A204.1 (cell line): Measurements from ENCODE around the gene BEGAIN.

Source experiments
- FAIRE-seq: peaks from 2 replicates; lab custom pipeline; 2012; peaks lifted over from hg19 to GRCh38; lab: Jason Lieb, UNC

Gene BEGAIN

DNA sequence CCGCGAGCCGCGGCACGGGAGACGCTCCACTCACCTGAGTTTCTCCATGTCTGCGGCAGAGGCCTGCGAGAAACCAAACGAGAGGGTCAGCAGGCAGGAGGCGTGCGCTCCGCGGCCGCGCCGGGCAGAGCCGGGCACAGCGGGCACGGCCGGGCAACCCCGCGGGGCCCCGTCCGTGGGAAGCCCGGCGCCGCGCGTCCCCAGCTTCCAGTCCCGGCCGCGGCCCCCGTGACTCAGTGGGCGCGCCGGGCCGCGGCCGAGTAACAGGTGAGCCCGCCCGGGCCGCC lies 19.4 kb downstream of the BEGAIN start:
- no peak for FAIRE-seq

DNA sequence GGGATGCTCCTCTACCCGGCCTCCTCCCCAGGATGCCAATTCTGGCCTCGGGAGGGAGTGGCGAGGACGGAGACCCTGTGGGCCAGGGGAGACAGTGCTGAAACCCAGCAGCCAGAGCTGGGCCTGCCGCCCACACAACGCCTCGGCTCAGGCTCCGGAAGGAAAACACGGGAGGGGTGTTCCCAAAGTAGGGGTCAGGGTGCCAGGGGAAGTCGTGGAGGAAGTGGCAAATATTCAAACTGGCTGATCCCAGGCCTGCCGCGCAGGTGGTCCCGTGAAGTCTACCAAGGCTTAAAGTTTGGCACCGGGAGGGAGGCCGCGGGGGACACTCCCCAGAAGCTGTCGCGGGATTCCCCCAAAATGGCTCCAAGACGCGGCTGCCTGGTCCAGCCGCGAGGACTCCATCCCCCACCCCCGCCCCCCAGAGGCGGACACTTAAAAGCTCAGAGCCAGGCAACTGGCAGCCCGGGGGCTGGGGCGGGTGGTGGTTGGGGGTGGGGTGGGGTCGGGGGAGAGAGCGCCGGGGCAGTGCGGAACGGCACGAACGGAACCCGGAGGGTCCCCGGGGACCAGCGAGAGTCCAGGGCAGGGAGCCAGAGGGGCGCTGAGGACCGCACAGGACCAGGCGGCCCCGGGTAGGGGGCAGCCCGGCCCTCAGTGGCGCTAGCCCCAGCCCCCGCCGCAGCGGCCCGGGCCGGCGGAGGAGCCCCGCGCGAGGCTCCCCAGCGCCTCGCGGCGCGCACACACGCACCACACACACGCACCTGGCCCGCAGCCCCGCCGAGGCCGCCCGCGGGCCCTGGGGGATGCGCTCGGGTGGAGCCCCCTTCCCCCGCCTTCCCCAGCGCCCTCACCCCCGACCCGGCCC lies 20.0 kb downstream of the BEGAIN start:
- FAIRE-seq: no peak

GRCh38 chr14:100566586-100566985 lies 20.6 kb downstream of the BEGAIN start:
- FAIRE-seq: no peak

DNA sequence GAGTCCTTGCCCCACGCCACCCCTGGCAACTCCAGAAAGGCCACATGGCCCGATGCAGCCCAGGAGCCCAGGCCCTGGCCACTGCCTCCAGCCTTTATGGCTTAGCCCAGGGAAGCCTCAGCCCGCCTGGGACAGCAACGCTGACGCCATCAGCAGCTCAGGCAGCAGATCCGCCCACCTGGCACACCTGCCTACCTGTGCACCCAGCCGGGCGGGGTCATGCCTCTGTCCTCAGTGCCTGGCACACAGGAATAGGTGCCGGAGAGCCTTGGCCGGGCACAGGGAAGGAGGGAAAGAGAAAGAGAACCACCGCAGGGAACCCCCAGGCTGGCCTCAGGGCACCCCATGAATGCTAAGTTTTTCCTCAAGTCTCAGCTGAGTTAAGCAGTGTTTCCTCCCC lies 21.1 kb downstream of the BEGAIN start:
- no peak for FAIRE-seq

DNA sequence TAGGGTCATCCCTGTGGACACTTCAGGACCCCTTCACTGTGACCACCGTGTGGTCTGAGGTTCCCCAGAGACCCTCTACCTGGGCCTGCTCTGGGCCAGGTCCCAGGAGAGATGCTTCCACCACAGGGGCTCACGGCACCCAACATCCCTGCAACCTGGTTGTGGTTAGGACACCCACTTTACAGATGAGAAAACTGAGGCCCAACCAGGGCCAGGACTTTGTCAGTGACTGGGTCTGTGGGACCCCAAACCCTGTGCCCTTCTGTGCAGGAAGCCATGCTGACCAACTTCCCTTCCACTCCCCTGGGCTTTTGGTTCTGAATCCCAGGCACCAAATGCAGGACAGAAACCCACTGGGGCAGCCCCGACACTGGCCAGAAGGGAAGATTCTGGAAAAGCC lies 21.6 kb downstream of the BEGAIN start:
- no peak for FAIRE-seq

DNA sequence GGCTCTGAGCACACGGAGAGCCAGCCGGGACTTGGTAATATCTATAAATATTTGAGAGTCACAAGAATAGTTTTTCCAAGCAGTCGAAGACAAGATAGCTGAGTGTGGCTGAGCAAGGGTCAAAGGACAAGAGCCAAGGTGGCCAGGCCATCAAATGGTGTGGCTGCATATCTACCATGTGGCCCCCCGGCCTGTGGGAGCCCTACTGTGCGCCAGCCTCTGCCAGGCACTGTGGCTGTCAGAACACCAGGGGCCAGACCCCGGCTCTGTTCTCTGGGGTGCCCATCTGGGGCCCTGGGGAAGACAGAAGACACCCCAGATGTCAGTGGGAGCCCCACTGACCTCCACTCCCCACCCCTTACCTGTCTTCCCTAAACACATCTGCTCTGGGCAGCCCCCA lies 22.7 kb downstream of the BEGAIN start:
- FAIRE-seq: no peak

DNA sequence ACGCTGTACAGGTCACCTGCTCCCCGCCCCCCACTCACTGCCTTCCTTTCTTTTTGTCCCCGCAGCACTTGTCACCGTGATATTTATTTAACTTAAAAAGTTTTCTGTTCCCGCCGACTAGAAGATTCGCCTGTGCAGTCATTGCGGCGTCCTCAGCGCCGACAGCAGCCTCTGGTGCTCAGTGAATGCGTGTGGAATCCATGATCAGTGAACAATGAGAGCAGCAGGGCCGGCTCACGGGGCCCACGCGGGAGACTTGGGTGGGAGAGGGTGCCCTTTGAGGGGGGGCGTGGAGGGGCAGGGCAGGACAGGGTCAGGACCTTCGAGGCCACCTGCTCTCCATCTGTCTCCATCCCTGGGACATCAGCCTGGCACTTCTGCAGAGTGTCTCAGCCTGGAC lies 24.5 kb downstream of the BEGAIN start:
- FAIRE-seq: no peak

- no peak for FAIRE-seq
Measured at GRCh38 chr14:100561005-100561404, 26.2 kb downstream of the BEGAIN start.

DNA sequence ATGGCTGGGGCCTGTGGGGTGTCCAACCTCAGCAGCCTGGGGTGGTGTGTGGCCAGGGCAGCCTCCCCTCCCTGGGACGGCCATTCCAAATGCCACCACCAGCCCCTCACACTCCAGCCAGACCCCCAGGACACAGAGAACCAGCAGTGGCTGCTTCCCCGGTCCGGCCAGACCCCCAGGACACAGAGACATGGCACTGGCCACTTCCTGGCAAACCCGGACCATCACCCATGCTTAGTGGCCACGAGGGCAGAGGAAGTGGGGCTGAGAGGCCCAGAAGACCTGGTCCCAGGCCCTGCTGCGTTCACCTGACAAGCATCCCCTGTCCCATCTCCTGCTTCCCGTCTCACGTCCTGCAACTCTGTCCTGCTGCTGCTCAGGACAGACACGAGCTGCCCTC lies 26.7 kb downstream of the BEGAIN start:
- FAIRE-seq: no peak

DNA sequence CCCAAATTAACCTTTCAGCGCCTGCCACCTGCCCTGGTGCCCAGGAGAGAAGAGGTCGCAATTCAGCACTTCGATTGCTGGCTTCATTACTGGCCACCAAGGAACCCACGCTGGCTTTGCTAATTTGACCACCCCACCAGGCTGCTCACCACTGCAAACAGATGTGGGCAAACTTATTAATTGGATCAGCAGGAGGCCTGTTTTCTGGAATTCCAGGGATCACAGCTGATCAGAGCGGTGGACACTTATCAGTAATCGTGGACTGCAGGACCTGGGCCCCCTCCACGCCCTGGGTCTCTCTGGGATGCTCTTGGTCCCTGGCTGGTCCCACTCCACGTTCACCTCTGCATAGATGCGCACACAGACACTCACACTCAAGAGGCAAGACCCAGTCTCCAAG lies 27.8 kb downstream of the BEGAIN start:
- no peak for FAIRE-seq

GRCh38 chr14:100558966-100559365 lies 28.3 kb downstream of the BEGAIN start:
- no peak for FAIRE-seq

- no peak for FAIRE-seq
Measured at GRCh38 chr14:100558226-100558625, 29.0 kb downstream of the BEGAIN start.

DNA sequence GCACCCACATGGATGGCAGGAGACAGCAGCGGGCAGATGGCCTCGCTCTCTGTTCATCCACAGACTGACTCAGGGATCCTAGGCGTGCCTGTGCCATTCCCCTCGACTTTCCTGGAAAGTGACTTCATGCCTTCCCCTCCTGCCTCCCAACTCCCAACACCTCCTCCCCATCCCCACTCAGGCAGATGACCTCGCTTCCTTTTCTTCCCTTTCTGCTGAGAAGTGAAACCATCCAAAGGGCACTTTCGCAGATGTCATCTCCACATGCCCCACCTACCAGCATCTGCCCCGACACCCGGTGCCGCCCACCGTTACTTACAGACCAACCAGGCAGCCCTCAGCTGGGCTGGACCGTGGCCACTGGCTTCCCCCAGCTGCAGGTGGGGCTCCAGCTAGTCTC lies 29.6 kb downstream of the BEGAIN start:
- no peak for FAIRE-seq

GRCh38 chr14:100556936-100557505 lies 30.2 kb downstream of the BEGAIN start:
- FAIRE-seq: no peak

GRCh38 chr14:100556140-100556475 lies 31.1 kb downstream of the BEGAIN start:
- FAIRE-seq: no peak

DNA sequence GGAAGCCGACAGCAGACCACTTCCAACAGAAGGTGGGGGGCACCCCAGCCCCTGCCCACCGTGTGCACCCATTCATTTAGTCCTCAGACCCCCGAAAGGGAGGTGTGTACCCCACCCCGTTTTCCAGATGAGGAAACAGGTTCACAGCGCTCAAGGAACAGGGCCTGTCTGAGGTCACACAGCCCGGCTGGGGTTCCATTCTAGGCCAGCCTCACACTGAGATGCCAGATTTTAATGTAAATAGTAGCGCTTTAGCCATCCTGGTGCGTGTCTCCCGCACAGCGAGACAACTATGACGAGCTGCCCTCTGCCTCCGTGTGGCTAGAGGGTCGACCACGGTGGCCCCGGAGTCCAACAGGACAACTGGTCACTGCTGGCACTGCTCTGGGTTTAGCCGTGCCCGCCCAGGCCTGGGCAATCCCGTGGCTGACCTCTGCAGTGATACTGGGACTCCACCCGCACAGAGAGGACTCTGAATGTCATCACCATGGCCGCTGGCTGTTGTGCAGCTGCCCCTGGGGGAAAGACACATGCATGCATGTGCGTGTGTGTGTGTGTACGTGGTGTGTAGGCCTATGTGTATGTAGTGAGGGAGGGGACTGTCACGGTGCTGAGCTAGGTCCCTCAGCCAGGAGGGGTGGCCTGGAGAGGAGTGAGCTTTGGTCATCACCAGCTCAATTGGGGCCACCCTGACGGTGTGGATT lies 31.6 kb downstream of the BEGAIN start:
- no peak for FAIRE-seq

GRCh38 chr14:100554696-100555320 lies 32.4 kb downstream of the BEGAIN start:
- FAIRE-seq: no peak

DNA sequence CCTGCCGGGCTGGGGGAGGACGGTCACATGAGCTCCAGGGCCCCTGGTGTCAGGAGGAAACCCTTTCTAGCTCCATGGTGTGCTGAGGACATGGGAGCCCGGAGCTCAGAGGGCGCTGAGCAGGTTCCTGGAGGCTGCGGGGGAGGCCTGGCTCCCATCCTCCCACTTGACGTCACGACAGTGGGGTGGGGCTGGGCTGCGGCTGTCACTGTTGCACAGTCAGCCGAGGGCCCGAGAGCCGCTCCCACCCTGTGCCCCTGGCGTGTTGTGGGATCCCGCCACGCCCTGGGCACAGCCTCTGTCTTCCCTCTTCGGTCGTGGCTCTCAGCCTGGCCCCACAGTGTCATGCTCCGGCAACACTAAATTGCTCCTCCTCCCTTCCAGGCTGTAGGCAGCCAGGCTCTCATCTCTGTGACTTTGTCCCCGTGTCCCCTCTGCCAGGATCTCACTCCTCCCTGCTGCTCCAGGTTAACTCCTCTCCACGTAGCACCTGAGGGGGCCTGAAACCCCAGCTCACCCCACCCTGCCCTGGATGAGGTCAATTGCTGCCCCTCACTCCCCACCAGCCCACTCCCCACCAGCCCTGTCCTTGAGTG lies 33.0 kb downstream of the BEGAIN start:
- FAIRE-seq: no peak

DNA sequence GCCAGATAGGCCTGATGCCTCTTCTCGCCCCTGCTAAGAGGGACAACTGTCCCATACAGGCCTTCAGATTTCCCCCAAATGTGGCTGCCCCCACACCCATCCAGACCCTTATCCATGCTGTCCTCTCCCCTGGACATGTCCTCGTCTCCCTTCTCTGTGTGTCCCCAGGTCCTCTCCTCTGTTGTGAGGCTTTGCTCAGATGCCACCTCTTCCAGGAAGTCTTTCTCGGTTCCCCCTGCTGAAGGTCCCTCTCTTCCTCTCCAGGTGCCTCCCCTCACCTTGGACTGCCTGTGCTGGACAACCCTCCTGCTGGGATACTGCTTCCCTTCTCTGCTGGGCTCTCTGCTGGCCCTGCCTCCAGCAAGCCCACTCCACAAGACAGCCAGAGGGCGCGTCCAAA lies 33.7 kb downstream of the BEGAIN start:
- FAIRE-seq: no peak

DNA sequence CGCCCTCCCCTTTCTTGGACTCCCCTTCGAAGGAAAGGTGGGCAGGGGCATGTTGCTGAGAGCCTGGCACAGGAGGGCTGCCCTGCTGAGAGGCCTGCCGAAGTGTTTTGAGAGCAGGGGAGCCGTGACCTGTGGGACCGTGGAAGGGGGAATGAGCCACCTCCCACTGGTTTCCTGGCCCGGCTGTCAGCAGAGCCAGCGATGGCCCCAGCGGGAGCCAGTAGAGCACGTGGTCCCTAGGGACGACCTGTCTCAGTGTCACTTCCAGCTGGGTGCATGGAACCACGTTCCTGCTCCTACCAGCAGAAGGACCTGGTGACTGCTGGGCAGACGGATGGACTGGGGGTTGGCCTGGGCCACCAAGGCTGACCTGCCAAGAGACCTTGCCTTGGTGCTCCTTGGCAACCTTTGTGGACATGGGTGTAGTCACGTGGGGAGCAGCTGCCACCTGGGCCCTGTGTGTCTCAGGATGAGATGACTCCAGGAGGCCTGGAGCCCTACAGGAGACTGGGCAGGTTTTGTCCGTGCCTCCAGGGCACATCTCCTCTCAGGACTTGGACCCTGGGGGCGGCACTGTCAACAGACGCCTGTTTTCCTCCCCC lies 34.6 kb downstream of the BEGAIN start:
- FAIRE-seq: no peak

GRCh38 chr14:100551056-100551455 lies 36.2 kb downstream of the BEGAIN start:
- no peak for FAIRE-seq

DNA sequence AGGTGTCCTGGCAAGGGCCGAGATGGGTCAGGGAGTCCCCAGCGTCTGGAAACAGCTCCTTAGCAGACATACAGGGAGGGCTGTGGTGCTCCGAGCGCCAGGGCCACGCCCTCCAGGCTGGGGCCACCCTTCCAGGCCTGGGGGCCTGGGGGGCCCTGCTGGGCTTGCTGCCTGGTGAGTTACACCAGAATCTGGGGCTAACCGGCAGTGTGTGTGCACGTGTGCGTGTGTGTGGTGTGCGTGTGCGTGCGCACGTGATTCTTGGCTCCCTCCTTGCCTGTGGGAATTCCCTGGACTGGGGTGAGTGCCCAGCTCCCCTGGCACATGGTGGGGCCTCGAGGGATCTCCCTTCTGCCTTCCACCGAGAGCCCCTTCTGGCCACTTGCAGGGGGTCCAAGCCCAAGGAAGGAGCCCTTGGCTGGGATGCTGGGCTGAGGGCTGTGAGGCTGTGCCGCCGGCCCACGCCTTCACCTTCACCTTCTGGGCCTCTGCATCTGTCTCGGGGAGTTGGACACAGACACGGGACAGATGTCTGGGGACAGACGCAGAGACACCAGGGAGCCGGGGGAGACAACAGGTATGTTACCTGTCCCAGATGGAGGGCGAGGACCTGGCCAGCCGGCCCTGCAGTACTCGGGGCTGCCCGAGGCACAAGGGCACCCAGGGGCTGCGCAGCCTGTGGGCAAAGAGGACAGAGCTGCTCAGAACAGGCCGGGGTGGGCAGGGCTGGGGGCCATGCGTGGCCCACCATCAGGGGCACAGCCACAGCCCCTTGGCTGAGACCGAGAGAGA lies 37.2 kb downstream of the BEGAIN start:
- FAIRE-seq: no peak
